ENCODE results near the gene RELN. TPM values are rescaled to one million over a fixed set of nuclear protein-coding genes. Genes with fewer than 3 reads are reported as not detected.

Gene RELN
- total RNA-seq, 2 donors from 2014 or later = not detected

GRCh38 chr7:103951311-103951710, 38.1 kb downstream of the RELN start:
- Mint-ChIP-seq H3K27ac (no peak overlapping the region), H3K4me3 (no peak overlapping the region), H3K36me3 (ENCODE audit: low read depth) (no peaks in the 10 kb centered on the region), H3K4me1 (no peaks in the 10 kb centered on the region), H3K27me3 (peaks cover 9% of the 10 kb centered on the region)
- no peaks in the 10 kb centered on the region for H3K9me3 ChIP-seq (ENCODE audit: control insufficient read depth, low read length, poor library complexity, severe bottlenecking)
- ATAC-seq = no peak
- DNase-seq = no peak

- H3K27me3 Mint-ChIP-seq = peaks cover 9% of the 10 kb centered on the region
- H3K4me3 Mint-ChIP-seq = no peak overlapping the region
- no peaks in the 10 kb centered on the region for H3K9me3 ChIP-seq (ENCODE audit: control insufficient read depth, low read length, poor library complexity, severe bottlenecking)
- no peak overlapping the region for H3K27ac Mint-ChIP-seq
- no peaks in the 10 kb centered on the region for H3K36me3 Mint-ChIP-seq (ENCODE audit: low read depth)
- ATAC-seq = no peak
- DNase-seq = no peak
- H3K4me1 Mint-ChIP-seq = no peaks in the 10 kb centered on the region
Measured at GRCh38 chr7:103949374-103949773, 40.1 kb downstream of the RELN start.

- no peaks in the 10 kb centered on the region for H3K4me1 Mint-ChIP-seq
- no peaks in the 10 kb centered on the region for H3K27me3 Mint-ChIP-seq
- H3K27ac Mint-ChIP-seq = no peak overlapping the region
- no peaks in the 10 kb centered on the region for H3K9me3 ChIP-seq (ENCODE audit: control insufficient read depth, low read length, poor library complexity, severe bottlenecking)
- DNase-seq (no peak), ATAC-seq (no peak)
- no peaks in the 10 kb centered on the region for H3K36me3 Mint-ChIP-seq (ENCODE audit: low read depth)
- H3K4me3 Mint-ChIP-seq = no peak overlapping the region
Measured at GRCh38 chr7:103947026-103947655, 42.3 kb downstream of the RELN start.

GRCh38 chr7:103944230-103944900, 45.1 kb downstream of the RELN start:
- Mint-ChIP-seq H3K27me3 (peaks cover 7% of the 10 kb centered on the region), H3K27ac (no peak overlapping the region), H3K4me1 (no peaks in the 10 kb centered on the region), H3K4me3 (no peak overlapping the region), H3K36me3 (ENCODE audit: low read depth) (no peaks in the 10 kb centered on the region)
- no peaks in the 10 kb centered on the region for H3K9me3 ChIP-seq (ENCODE audit: control insufficient read depth, low read length, poor library complexity, severe bottlenecking)
- ATAC-seq (no peak), DNase-seq (no peak)

GRCh38 chr7:103941976-103942375, 47.5 kb downstream of the RELN start:
- Mint-ChIP-seq H3K27ac (no peak overlapping the region), H3K4me1 (no peaks in the 10 kb centered on the region), H3K4me3 (no peak overlapping the region), H3K36me3 (ENCODE audit: low read depth) (no peaks in the 10 kb centered on the region), H3K27me3 (peaks cover 7% of the 10 kb centered on the region)
- no peak for ATAC-seq
- H3K9me3 ChIP-seq (ENCODE audit: control insufficient read depth, low read length, poor library complexity, severe bottlenecking) = no peaks in the 10 kb centered on the region
- no peak for DNase-seq

- no peak overlapping the region for H3K4me3 Mint-ChIP-seq
- no peaks in the 10 kb centered on the region for H3K9me3 ChIP-seq (ENCODE audit: control insufficient read depth, low read length, poor library complexity, severe bottlenecking)
- DNase-seq = no peak
- ATAC-seq = no peak
- no peak overlapping the region for H3K27ac Mint-ChIP-seq
- no peaks in the 10 kb centered on the region for H3K36me3 Mint-ChIP-seq (ENCODE audit: low read depth)
- H3K27me3 Mint-ChIP-seq = peaks cover 7% of the 10 kb centered on the region
- no peaks in the 10 kb centered on the region for H3K4me1 Mint-ChIP-seq
Measured at GRCh38 chr7:103940382-103941268, 48.8 kb downstream of the RELN start.

- Mint-ChIP-seq H3K27ac (no peak overlapping the region), H3K27me3 (peaks cover 9% of the 10 kb centered on the region), H3K4me1 (no peaks in the 10 kb centered on the region), H3K4me3 (no peak overlapping the region), H3K36me3 (ENCODE audit: low read depth) (no peaks in the 10 kb centered on the region)
- no peak for DNase-seq
- no peak for ATAC-seq
- H3K9me3 ChIP-seq (ENCODE audit: control insufficient read depth, low read length, poor library complexity, severe bottlenecking) = no peaks in the 10 kb centered on the region
Measured at GRCh38 chr7:103937680-103938079, 51.8 kb downstream of the RELN start.

- H3K27ac Mint-ChIP-seq = no peak overlapping the region
- H3K36me3 Mint-ChIP-seq (ENCODE audit: low read depth) = no peaks in the 10 kb centered on the region
- DNase-seq (no peak), ATAC-seq (no peak)
- no peak overlapping the region for H3K4me3 Mint-ChIP-seq
- H3K27me3 Mint-ChIP-seq = peaks cover 13% of the 10 kb centered on the region
- no peaks in the 10 kb centered on the region for H3K9me3 ChIP-seq (ENCODE audit: control insufficient read depth, low read length, poor library complexity, severe bottlenecking)
- no peaks in the 10 kb centered on the region for H3K4me1 Mint-ChIP-seq
Measured at GRCh38 chr7:103936558-103936957, 52.9 kb downstream of the RELN start.

GRCh38 chr7:103934508-103934907, 55.0 kb downstream of the RELN start:
- DNase-seq = no peak
- no peak for ATAC-seq
- H3K4me3 Mint-ChIP-seq = no peak overlapping the region
- H3K27me3 Mint-ChIP-seq = peaks cover 6% of the 10 kb centered on the region
- no peaks in the 10 kb centered on the region for H3K36me3 Mint-ChIP-seq (ENCODE audit: low read depth)
- H3K4me1 Mint-ChIP-seq = no peaks in the 10 kb centered on the region
- no peak overlapping the region for H3K27ac Mint-ChIP-seq
- no peaks in the 10 kb centered on the region for H3K9me3 ChIP-seq (ENCODE audit: control insufficient read depth, low read length, poor library complexity, severe bottlenecking)

GRCh38 chr7:103932389-103932788, 57.1 kb downstream of the RELN start:
- ATAC-seq = no peak
- no peaks in the 10 kb centered on the region for H3K9me3 ChIP-seq (ENCODE audit: control insufficient read depth, low read length, poor library complexity, severe bottlenecking)
- H3K4me1 Mint-ChIP-seq = no peaks in the 10 kb centered on the region

GRCh38 chr7:103929901-103930311, 59.6 kb downstream of the RELN start:
- ATAC-seq (no peak), DNase-seq (no peak)
- no peak overlapping the region for H3K4me3 Mint-ChIP-seq
- no peak overlapping the region for H3K27ac Mint-ChIP-seq
- peaks cover 6% of the 10 kb centered on the region for H3K27me3 Mint-ChIP-seq
- no peaks in the 10 kb centered on the region for H3K9me3 ChIP-seq (ENCODE audit: control insufficient read depth, low read length, poor library complexity, severe bottlenecking)
- H3K4me1 Mint-ChIP-seq = no peaks in the 10 kb centered on the region
- H3K36me3 Mint-ChIP-seq (ENCODE audit: low read depth) = no peaks in the 10 kb centered on the region

More at GRCh38 chr7:103932389-103932788, 57.1 kb downstream of the RELN start:
- Mint-ChIP-seq H3K27me3 (peaks cover 6% of the 10 kb centered on the region), H3K4me3 (no peak overlapping the region), H3K27ac (no peak overlapping the region), H3K36me3 (ENCODE audit: low read depth) (no peaks in the 10 kb centered on the region)
- DNase-seq = no peak

- Mint-ChIP-seq H3K4me1 (no peaks in the 10 kb centered on the region), H3K27ac (no peak overlapping the region), H3K4me3 (no peak overlapping the region), H3K36me3 (ENCODE audit: low read depth) (no peaks in the 10 kb centered on the region), H3K27me3 (peaks cover 6% of the 10 kb centered on the region)
- H3K9me3 ChIP-seq (ENCODE audit: control insufficient read depth, low read length, poor library complexity, severe bottlenecking) = no peaks in the 10 kb centered on the region
- ATAC-seq = no peak
- no peak for DNase-seq
Measured at GRCh38 chr7:103928581-103928980, 60.9 kb downstream of the RELN start.

GRCh38 chr7:103924184-103924583, 65.3 kb downstream of the RELN start:
- H3K9me3 ChIP-seq (ENCODE audit: control insufficient read depth, low read length, poor library complexity, severe bottlenecking) = no peaks in the 10 kb centered on the region
- Mint-ChIP-seq H3K4me1 (peaks cover 4% of the 10 kb centered on the region), H3K36me3 (ENCODE audit: low read depth) (no peaks in the 10 kb centered on the region), H3K4me3 (no peak overlapping the region), H3K27me3 (peaks cover 14% of the 10 kb centered on the region), H3K27ac (no peak overlapping the region)
- ATAC-seq (no peak), DNase-seq (no peak)

Data from T-helper 17 cell (primary cell).